ENCODE data around the gene ATP1B1. TPM values are rescaled to one million over a fixed set of nuclear protein-coding genes. Genes with fewer than 3 reads are reported as not detected.

The ATP1B1 gene
- total and polyA plus RNA-seq, 9 of the 15 experiments (the other 6 are each of a cell fraction or from before 2014, with no cell fraction given), result 0.76 to 3.0 (median 1.7) TPM

GRCh38 chr1:169133228-169133576 is 26.7 kb downstream of the ATP1B1 start:
- FAIRE-seq (no peak), DNase-seq (ENCODE audit: extremely low read depth in 1 of 4, low spot score in 3 of 4) (no peak), ATAC-seq (no peak)
- no peak overlapping the region for H3K27ac ChIP-seq (ENCODE audit: extremely low read depth, low read depth, low read length)
- no peak overlapping the region for H2AFZ ChIP-seq (ENCODE audit: low read depth, low read length)
- CTCF ChIA-PET (ENCODE audit: low intra/inter-chr PET ratio), result no interaction called here
- no peaks in the 10 kb centered on the region for H4K20me1 ChIP-seq (replicated peaks; ENCODE audit: control insufficient read depth, insufficient read depth, low read length)
- no peak overlapping the region for H3K4me2 ChIP-seq (ENCODE audit: insufficient read depth, low read length)
- no peaks in the 10 kb centered on the region for H3K9me1 ChIP-seq (ENCODE audit: control insufficient read depth, insufficient read depth, low read length)
- TF ChIP-seq MECOM (CRISPR knock-in tag; IDR thresholded peaks at IDR 0.05), result no peak
- TF ChIP-seq, protein P1, sequence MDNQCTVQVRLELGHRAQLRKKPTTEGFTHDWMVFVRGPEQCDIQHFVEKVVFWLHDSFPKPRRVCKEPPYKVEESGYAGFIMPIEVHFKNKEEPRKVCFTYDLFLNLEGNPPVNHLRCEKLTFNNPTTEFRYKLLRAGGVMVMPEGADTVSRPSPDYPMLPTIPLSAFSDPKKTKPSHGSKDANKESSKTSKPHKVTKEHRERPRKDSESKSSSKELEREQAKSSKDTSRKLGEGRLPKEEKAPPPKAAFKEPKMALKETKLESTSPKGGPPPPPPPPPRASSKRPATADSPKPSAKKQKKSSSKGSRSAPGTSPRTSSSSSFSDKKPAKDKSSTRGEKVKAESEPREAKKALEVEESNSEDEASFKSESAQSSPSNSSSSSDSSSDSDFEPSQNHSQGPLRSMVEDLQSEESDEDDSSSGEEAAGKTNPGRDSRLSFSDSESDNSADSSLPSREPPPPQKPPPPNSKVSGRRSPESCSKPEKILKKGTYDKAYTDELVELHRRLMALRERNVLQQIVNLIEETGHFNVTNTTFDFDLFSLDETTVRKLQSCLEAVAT (IDR thresholded peaks at IDR 0.05), result no peak
- TF ChIP-seq, protein P2, sequence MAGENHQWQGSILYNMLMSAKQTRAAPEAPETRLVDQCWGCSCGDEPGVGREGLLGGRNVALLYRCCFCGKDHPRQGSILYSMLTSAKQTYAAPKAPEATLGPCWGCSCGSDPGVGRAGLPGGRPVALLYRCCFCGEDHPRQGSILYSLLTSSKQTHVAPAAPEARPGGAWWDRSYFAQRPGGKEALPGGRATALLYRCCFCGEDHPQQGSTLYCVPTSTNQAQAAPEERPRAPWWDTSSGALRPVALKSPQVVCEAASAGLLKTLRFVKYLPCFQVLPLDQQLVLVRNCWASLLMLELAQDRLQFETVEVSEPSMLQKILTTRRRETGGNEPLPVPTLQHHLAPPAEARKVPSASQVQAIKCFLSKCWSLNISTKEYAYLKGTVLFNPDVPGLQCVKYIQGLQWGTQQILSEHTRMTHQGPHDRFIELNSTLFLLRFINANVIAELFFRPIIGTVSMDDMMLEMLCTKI (IDR thresholded peaks at IDR 0.05; ENCODE audit: partially characterized antibody), result no peak
- TF ChIP-seq, protein P3, sequence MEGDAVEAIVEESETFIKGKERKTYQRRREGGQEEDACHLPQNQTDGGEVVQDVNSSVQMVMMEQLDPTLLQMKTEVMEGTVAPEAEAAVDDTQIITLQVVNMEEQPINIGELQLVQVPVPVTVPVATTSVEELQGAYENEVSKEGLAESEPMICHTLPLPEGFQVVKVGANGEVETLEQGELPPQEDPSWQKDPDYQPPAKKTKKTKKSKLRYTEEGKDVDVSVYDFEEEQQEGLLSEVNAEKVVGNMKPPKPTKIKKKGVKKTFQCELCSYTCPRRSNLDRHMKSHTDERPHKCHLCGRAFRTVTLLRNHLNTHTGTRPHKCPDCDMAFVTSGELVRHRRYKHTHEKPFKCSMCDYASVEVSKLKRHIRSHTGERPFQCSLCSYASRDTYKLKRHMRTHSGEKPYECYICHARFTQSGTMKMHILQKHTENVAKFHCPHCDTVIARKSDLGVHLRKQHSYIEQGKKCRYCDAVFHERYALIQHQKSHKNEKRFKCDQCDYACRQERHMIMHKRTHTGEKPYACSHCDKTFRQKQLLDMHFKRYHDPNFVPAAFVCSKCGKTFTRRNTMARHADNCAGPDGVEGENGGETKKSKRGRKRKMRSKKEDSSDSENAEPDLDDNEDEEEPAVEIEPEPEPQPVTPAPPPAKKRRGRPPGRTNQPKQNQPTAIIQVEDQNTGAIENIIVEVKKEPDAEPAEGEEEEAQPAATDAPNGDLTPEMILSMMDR (IDR thresholded peaks at IDR 0.05 in 2 of 3, conservative IDR thresholded peaks at IDR 0.05 in 1 of 3; ENCODE audit: insufficient read depth in 2 of 3, low read depth in 1 of 3, low read length in 3 of 3), result no peak
- TF ChIP-seq, protein P4, sequence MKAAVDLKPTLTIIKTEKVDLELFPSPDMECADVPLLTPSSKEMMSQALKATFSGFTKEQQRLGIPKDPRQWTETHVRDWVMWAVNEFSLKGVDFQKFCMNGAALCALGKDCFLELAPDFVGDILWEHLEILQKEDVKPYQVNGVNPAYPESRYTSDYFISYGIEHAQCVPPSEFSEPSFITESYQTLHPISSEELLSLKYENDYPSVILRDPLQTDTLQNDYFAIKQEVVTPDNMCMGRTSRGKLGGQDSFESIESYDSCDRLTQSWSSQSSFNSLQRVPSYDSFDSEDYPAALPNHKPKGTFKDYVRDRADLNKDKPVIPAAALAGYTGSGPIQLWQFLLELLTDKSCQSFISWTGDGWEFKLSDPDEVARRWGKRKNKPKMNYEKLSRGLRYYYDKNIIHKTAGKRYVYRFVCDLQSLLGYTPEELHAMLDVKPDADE (conservative IDR thresholded peaks at IDR 0.05; ENCODE audit: control insufficient read depth, low read depth, low read length), result no peak
- TF ChIP-seq DDX20 (tag; IDR thresholded peaks at IDR 0.05; ENCODE audit: low read depth), result no peak
- TF ChIP-seq, protein P5, sequence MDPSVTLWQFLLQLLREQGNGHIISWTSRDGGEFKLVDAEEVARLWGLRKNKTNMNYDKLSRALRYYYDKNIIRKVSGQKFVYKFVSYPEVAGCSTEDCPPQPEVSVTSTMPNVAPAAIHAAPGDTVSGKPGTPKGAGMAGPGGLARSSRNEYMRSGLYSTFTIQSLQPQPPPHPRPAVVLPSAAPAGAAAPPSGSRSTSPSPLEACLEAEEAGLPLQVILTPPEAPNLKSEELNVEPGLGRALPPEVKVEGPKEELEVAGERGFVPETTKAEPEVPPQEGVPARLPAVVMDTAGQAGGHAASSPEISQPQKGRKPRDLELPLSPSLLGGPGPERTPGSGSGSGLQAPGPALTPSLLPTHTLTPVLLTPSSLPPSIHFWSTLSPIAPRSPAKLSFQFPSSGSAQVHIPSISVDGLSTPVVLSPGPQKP (CRISPR knock-in tag; IDR thresholded peaks at IDR 0.05), result no peak
- TF ChIP-seq, protein P6, sequence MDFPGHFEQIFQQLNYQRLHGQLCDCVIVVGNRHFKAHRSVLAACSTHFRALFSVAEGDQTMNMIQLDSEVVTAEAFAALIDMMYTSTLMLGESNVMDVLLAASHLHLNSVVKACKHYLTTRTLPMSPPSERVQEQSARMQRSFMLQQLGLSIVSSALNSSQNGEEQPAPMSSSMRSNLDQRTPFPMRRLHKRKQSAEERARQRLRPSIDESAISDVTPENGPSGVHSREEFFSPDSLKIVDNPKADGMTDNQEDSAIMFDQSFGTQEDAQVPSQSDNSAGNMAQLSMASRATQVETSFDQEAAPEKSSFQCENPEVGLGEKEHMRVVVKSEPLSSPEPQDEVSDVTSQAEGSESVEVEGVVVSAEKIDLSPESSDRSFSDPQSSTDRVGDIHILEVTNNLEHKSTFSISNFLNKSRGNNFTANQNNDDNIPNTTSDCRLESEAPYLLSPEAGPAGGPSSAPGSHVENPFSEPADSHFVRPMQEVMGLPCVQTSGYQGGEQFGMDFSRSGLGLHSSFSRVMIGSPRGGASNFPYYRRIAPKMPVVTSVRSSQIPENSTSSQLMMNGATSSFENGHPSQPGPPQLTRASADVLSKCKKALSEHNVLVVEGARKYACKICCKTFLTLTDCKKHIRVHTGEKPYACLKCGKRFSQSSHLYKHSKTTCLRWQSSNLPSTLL (IDR thresholded peaks at IDR 0.05), result no peak
- no peak for TF ChIP-seq CBX3 (IDR thresholded peaks at IDR 0.05; ENCODE audit: borderline replicate concordance in 1 of 2, low read length in 2 of 2)
- no peak for TF ChIP-seq ZNF165 (CRISPR knock-in tag; IDR thresholded peaks at IDR 0.05; ENCODE audit: borderline replicate concordance)
- no peaks in the 10 kb centered on the region for H3K79me2 ChIP-seq (ENCODE audit: control insufficient read depth, insufficient read depth, low read length)
- intact Hi-C loops (cut with micrococcal nuclease) (no loop called here), in situ Hi-C loops (cut with MboI) (no loop called here)
- no peaks in the 10 kb centered on the region for H3K4me1 ChIP-seq (replicated peaks in 1 of 2; ENCODE audit: control insufficient read depth in 2 of 2, insufficient read depth in 2 of 2, low read length in 2 of 2)
- no peak overlapping the region for H3K4me3 ChIP-seq
- no peaks in the 10 kb centered on the region for H3K9me3 ChIP-seq (replicated peaks; ENCODE audit: control insufficient read depth, insufficient read depth, low read depth, low read length)
- 49% methylated on average over 5 of the region's 5 CpGs for WGBS (ENCODE audit: insufficient coverage, low coverage, missing lambda C conversion rate)
- no peak overlapping the region for H3K9ac ChIP-seq (ENCODE audit: insufficient read depth in 1 of 2, low read depth in 2 of 2, low read length in 2 of 2)
- no peaks in the 10 kb centered on the region for H3K36me3 ChIP-seq (ENCODE audit: control insufficient read depth, insufficient read depth, low read length)
- POLR2A ChIA-PET, result interaction anchor here (0.7 kb wide), 1 partner anchor 24 kb away, joined by 4 read pairs; no protein-coding TSS in a partner anchor
- H3K27me3 ChIP-seq (ENCODE audit: control insufficient read depth in 2 of 2, insufficient read depth in 2 of 2, low read length in 2 of 2), result no peaks in the 10 kb centered on the region
- no TSS peak for BruUV-seq (replicated peaks)
